Fibroblast of the aortic adventitia (primary cell): ENCODE results near the gene NATD1. TPM values are rescaled to one million over a fixed set of nuclear protein-coding genes. Genes with fewer than 3 reads are reported as not detected.
A peak's percentile ranks its signal among the peaks of the same experiment; 100 is the strongest.
"Not testable (repeated sequence)": the region's sequence is repeated elsewhere in the genome, so short reads cannot be mapped to it uniquely, and the experiment has no call there.

Source experiments
- DNase-seq: peaks from one replicate; pipeline ENCODE4 v3.0.0-alpha.2; 2010; ENCODE audit warnings: low read depth
- H3K4me3 ChIP-seq: 2 replicates; pipeline ENCODE4 v1.5.1; 2011; ENCODE audit warnings: low read depth, mild to moderate bottlenecking, control low read depth, low read length, moderate library complexity
- total RNA-seq: library from RNA; depleted of rRNA; stranded (reverse); fragments of >200 nt; gene quantifications from 2 replicates; pipeline ENCODE4 v1.2.3, GENCODE V29; 2012; ENCODE audit warnings: low replicate concordance
- TF ChIP-seq, protein P1 (sequence below): IDR thresholded peaks from 2 replicates; pipeline ENCODE4 v1.5.1; 2011; ENCODE audit warnings: mild to moderate bottlenecking, low read length, control low read depth, inconsistent platforms; ENCODE audit not compliant: insufficient read depth

NATD1 gene
- total RNA-seq, 1 donor = 3.1 TPM

DNA sequence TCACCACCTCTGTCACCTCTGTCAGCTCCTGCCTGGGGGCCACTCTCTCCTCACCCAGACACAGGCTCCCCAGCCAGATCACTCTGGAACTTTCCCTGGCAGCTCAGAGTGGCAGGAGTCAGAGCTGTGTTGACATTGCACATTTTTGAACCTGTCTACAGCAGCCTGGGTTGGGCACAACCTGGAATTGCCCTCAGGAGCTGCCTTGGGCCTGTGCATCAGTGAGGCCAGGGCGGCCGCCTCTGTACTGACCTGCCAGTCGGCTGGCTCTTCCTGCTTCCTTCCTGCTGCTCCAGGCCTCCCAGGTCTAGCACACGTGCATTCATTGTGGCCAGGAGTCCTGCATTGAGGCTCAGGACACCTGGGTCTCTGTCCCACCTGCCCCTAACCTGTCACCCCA is 25.1 kb downstream of the NATD1 start:
- H3K4me3 ChIP-seq = no peak overlapping the region
- no peak for DNase-seq
- TF ChIP-seq, protein P1, sequence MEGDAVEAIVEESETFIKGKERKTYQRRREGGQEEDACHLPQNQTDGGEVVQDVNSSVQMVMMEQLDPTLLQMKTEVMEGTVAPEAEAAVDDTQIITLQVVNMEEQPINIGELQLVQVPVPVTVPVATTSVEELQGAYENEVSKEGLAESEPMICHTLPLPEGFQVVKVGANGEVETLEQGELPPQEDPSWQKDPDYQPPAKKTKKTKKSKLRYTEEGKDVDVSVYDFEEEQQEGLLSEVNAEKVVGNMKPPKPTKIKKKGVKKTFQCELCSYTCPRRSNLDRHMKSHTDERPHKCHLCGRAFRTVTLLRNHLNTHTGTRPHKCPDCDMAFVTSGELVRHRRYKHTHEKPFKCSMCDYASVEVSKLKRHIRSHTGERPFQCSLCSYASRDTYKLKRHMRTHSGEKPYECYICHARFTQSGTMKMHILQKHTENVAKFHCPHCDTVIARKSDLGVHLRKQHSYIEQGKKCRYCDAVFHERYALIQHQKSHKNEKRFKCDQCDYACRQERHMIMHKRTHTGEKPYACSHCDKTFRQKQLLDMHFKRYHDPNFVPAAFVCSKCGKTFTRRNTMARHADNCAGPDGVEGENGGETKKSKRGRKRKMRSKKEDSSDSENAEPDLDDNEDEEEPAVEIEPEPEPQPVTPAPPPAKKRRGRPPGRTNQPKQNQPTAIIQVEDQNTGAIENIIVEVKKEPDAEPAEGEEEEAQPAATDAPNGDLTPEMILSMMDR = no peak

DNA sequence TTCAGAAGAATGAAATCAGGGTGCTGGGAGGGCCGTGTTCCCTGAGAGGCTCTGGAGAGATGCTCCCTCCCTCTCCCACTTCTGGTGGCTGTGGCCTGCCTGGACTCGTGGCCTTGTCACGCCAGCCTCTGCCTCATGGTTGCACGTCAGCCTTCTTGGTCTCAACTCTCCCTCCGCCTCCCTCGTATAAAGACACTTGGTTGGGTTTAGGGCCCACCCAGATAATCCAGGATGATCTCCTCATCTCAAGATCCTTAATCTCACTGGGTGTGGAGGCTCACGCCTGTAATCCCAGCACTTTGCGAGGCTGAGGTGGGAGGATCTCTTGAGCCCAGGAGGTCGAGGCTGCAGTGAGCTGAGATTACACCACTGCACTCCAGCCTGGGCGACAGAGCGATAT is 25.9 kb downstream of the NATD1 start:
- DNase-seq, H3K4me3 ChIP-seq: not testable (repeated sequence)

DNA sequence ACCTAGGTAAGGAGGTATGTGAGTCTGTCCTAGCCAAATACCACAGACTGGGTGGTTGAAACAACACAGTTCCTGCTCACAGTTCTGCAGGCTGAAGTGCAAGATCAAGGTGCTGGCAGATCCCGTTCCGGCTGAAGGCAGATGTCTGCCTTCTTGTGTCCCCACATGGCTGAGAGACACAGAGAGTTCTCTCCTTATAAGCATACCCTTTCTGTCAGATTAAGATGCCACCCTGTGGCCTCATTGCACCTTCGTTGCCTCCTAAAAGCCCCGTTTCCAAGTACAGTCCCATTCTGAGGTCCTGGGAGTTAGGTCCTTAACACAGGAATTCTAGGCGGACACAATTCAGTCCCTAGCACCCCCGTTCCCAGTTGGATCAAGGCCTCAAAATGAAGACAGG is 30.1 kb downstream of the NATD1 start:
- H3K4me3 ChIP-seq = no peak overlapping the region
- DNase-seq = no peak
- TF ChIP-seq, protein P1 = no peak

DNA sequence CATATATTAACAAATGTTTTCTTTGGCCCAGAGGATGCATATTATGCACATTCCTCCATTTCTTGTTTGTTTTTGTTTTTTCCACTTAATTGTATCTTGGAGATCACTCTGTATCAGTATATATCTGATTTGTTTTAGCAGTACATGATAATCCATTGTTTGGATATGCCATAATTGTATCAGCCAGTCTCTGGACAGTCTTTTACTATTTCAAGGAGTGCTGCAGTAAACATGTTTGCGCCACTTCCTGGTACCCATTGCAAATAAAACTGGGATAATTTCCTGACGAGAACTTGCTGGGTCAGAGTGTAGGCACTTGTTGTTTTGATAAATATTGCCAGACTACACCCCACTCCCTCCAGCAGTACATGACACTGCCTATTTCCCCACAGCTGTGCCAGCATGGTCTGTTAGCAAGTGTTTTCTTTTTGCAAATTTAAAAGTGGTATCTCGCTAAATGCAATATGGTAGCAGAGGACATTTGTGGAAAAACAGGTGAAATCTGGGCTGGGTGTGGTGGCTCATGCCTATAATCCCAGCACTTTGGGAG is 34.3 kb downstream of the NATD1 start:
- H3K4me3 ChIP-seq = no peak overlapping the region
- DNase-seq = no peak

DNA sequence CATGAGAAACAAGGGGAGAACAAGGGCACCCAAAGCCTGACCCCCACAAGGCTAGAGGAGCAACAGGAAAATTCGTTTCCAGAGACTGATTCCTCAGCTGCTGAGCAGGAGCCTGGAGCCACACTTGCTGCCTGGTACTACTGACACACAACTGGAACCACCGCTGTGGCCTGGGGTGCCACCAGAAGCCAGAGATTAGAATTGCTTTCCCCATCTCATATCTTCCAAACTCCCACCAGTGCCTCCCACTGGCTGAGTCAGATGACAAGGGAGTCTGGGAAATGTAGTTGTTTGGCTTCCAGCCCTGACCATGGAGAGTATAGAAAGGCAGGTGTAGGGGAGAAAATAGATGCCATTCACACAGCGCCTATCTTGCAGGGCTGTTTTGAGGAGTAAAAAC is 35.1 kb downstream of the NATD1 start:
- DNase-seq = peak; percentile 18
- TF ChIP-seq, protein P1 = no peak
- no peak overlapping the region for H3K4me3 ChIP-seq

More for the DNA sequence above, 34.3 kb downstream of the NATD1 start:
- TF ChIP-seq, protein P1 = no peak

DNA sequence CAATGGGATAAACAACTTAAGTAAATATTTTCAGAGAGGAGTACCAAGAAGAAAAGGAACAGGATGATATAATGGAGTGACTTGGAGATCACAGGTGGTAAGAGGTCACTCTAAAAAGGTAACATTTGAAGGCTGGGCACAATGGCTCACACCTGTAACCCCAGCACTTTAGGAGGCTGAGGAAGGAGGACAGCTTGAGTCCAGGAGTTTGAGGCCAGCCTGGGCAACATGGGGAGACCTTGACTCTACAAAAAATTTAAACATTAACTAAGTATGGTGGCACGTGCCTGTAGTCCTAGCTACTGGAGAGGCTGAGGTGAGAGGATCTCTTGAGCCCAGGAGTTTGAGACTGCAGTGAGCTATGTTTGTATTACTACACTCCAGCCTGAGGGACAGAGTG is 35.9 kb downstream of the NATD1 start:
- DNase-seq = no peak

DNA sequence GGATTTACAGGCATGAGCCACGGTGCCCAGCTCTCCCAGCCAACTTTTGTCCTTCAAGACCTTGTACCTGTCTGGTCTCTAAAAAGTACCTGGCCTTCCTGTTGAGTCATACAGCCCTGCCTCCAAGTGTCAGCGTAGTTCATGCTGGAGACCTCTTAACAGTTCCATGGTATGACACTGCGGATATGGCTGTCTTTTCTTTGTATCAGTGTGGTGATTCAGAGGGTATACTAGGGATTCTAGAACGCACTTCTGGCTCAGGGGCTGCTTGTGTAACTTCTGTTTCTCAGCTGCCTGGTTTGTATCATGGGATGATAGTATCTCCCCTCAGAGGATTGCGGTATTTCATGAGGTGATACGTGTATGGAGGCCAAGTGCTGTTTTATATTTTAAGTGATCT is 37.3 kb downstream of the NATD1 start:
- H3K4me3 ChIP-seq = no peak overlapping the region
- peak; percentile 51 for DNase-seq
- TF ChIP-seq, protein P1 = no peak

More for the DNA sequence above, 35.9 kb downstream of the NATD1 start:
- no peak overlapping the region for H3K4me3 ChIP-seq
- TF ChIP-seq, protein P1 = no peak
